Measurements from ENCODE around the gene TMEM161B.

- TF ChIP-seq POLR2A (IDR thresholded peaks at IDR 0.05) (no peak), CTCF (IDR thresholded peaks at IDR 0.05) (no peak)
Observed at GRCh38 chr5:88304356-88304755, 35.7 kb upstream of the TMEM161B start.
